HG02943 (cell line): Measurements from ENCODE around the gene GLRX.
"Not testable (repeated sequence)": the region's sequence is repeated elsewhere in the genome, so short reads cannot be mapped to it uniquely, and the experiment has no call there.

Experiments used
- ATAC-seq: cut with Tn5 transposase; IDR thresholded peaks from one replicate; pipeline ENCODE4 v1.9.1; 2021; ENCODE audit warnings: mild to moderate bottlenecking, low read depth, moderate library complexity; ENCODE audit not compliant: unreplicated experiment

GLRX gene, protein sequence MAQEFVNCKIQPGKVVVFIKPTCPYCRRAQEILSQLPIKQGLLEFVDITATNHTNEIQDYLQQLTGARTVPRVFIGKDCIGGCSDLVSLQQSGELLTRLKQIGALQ

DNA sequence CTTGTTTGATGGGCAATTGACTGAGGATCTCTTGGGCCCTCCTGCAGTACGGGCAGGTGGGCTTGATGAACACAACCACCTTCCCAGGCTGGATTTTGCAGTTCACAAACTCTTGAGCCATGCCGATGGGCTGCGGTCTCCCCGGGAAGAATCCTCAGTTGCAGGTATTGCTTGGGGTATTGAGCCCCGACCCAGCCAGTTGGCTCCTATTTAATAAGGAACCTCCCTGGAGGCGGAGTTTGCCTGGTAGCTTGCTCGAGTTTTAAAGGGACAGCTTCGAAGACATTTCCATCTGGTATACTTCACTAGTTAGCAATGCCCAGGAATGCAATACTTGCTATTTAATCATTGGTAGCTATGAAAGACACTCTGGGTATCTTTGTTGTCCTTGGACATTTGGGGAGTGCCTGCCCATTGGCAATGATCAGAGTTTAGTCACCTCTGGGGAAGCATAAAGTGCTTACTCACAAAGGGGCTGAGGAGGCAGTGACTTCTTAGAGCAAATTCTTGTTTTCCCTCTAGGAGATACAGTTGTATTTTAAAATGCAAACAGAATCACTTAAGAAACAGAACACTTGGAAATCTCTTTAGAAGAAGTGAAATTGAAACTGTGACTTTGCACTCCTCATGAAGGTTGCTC is at the start of gene GLRX:
TSS of gene GLRX (minus strand) at position 185 of the 640 bp plus-strand sequence. CDS start at position 121, 64 bp downstream.
- peak; percentile 40 for ATAC-seq

DNA sequence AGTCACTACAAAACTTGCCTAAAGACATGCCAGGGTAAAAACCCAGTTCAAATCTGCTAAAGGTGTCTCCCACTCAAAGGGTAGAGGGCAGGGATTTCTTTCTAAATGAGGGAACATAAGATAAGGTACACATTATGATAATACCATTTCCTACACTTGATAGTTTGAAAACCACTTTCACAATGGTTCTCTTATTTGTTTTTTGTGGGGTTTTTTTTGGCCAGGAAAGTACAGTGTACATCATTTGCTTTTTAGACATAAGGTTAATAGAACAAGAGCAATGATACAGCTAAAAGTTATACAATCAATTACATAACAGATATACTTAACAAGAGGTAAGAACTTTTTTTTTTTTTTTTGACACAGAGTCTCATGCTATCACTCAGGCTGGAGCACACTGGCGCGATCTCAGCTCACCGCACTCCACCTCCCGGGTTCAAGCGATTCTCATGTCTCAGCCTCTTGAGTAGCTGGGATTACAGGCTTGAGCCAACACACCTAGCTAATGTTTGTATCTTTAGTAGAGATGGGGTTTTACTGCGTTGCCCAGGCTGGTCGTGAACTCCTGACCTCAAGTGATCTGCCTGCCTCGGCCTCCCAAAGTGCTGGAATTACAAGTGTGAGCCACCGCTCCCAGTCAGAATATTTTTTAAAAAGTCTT is 48.8 kb upstream of the GLRX start:
- ATAC-seq: no peak

DNA sequence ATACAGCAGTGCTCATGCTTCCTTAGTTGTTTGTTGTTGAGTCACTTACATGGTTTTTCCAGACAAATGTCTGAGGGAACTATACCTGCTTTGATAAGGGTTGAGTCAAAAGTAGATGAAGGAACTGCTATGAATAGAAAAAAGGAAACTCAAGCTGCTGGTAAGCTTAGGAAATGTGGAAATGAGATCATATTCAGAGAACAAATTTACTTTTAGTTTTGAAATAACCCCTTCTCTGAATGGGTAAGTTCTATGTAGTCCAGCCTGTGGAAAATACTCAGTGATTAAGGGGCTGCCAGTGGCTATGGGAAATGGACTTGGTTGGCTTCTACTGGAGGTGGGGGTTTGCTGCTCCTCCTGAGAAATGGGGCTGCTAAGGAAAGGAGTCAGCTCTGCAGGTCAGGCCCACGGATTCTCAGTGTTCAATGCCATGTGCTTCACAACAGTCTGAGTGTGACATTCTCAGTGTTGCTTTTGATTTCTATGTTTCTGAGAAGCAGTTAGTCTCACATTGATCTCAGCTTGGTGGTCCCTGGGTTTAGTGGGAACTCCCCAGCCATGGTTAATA is 47.7 kb upstream of the GLRX start:
- peak; percentile 48 for ATAC-seq

DNA sequence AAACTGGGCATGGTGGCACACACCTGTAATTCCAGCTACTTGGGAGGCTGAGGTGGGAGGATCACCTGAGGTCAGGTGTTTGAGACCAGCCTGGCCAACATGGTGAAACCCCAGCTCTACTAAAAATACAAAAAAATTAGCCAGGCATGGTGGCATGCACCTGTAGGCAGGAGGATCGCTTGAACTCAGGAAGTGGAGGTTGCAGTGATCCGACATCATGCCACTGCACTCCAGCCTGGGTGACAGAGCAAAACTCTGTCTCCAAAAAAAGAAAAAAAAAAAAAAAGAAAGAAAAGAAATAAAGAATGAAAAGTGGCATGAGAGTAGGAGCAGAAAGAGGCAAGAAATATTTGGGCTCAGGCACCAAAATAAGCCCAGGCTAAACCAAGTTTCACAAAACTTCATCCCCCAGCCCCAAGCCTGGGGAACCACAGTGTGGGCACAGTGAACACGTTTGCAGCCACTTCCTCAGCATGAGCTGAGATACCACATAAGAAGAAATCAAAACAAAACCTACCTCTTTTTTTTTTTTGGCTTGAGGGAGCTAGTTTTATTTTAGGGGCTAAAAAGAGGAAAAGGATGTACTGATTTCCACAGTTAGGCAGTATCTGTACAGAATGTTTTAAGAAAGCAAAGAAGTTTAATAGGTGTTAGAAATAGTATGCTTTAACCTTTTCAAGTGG is 46.8 kb upstream of the GLRX start:
- ATAC-seq: not testable (repeated sequence)

DNA sequence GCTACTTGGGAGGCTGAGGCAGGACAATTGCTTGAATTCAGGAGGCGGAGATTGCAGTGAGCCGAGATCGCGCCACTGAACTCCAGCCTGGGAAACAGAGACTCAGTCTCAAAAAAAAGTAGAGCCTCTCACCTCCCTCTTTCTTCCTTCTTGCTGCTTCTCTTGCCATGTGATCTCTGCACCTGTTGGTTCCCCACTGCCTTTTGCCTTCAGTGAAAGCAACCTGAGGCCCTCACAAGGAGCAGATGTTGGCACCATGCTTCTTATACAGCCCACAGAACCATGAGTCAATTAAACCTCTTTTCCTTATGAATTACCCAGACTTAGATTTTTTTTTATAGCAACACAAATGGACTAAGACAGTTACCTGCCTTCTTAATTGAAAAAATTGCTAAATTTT is 45.6 kb upstream of the GLRX start:
- no peak for ATAC-seq

DNA sequence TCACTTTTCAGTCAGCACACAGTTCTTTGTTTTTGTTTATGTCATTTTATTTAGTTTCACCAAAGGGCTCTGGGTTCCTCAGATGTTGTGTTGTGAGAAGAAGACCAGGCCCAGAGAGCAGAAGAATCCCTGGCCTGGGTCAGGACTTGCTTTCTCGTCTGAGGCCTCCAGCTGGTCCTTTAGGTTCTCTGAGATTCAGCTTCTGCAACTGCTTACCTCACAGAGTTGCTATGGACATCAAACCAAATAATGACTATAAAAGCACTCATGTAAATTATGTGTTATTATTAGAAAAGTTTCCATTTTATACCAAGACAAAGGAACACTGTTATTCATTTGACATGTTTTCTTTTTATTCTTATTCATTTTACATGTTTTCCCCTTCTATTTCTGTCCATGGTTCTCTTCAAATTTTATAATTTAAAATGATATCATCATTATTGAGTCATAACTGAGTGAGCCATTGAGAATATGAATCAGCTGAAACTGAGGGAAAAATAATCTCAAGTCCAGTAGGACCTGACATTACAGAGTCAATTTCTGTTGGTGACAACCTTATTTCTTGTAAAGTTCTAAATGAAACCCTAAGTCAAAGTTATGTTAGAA is 44.0 kb upstream of the GLRX start:
- ATAC-seq: no peak

DNA sequence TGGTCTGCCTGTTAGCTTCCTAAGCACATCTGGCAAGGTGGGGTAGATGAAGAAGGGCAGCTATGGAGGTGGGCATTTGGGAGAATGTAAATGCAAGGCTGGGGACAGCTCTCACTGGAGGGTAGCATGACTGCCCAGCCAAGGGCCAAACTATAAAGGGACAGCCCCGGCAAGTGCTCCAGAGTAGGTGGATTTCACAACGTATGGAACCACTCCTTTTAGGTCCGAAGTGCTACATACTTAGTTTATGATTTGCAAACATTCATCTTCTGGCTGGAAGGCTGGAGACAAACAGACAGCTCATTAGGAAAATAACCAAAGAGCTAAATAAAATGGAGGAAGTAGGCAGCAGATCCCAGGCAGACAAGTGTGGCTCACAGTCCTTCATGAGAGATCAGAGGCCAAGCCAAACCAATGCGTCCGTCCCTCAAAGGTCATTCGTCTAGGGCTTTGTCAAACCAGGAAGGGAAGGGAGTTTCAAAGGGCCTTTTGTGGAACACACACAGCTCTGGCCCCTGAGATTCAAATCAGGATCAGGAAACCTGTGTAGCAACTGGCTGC is 42.5 kb upstream of the GLRX start:
- no peak for ATAC-seq

DNA sequence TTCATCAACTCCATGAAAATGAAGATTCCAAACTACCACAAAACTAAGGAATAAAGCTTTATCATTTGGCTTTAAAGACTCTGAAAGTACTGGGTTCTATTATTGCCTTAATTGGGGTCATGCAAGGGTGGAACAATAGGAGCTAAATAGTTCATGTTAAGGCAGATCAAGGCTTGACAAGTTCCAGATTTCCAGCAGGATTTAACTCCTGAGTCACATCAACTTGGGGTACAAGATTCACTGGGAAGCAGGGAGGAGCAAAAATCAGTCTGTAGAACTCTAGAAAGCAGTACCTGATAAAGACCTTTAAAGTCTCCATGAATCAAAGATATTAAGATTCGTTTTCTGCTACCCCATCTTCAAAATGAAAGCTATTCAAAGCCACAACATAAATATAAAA is 41.9 kb upstream of the GLRX start:
- ATAC-seq: no peak

DNA sequence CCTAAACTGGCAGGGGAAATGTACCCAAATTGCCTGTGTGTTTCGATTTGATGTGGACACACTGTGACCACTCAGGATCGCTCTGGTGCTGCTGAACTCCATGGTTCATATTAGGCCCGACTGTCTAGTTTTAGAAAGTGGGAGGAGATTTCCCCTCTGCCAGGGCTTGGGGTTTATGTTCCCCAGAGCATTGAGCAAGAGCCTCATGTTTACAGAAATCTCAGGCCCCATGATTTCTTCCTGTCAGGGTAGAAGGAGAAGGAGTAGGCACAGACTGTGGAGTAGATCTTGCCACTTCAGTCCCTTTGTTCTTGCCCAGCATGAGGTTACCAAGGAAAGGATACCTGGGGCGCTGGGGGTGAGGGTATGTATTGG is 40.8 kb upstream of the GLRX start:
- ATAC-seq: no peak

DNA sequence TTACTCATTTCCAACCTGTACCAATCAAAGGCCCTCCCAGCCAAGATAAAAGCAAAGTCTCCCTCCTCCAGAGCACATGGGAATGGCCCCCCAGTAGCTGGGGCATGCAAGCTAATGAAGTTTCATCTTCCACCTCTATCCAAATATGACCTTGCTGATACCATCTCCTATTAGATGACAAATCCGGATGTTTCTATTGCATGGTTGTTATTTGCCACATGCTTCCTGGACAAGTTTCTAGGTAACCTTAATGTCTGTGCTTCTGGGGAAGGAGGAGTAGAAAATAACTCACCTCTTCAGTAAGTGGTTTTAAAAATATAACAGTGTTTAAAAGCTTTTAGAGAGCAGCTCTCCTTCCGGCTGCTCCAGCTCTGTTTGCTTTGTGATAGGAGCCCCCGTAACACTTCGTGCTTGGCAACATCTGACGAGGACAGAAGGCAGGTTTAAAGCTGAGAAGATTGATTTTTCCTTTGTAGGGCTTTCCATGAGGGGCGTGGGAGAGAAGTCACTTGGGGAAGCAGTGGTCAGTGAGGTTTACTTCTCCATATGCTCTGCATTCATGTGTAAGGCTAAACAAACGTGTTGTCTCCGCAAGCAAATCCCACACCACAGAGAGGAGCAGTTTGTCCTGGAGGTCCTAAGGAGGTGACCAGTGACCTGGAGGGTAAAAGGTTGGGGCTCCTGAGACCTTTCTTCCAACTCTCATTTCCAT is 40.3 kb upstream of the GLRX start:
- ATAC-seq: no peak

DNA sequence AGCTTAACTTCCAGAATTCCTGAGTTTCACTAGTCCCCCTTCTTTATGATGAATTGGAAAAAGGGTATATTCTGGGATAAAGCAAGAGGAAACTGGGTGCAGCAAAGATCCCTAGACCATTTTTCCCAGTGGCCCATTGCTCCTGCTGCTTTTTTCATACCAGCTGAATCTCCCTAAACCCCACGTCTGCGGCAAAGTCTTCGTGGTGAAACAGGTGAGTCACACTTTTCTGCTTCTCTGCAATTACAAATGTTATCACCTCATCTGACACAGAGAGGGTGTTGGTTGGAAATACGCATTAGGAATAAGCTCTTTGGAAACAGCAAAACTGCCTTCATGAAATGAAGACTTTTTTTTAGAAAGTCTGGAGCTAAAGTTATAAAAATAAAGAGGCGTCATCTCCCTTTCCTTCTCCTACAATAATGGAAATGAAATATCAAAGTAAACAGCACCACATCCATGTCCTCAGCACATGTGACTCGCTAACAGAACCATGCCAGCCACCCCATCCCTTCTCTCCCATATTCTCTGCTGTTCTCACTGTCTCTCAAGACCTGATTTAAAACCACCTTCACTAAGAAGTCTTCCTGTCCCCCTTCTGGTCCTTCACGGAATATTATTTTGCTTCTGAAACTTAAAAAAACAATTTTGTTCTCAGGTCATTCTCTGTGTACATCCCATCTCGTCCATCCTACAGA is 39.5 kb upstream of the GLRX start:
- no peak for ATAC-seq

DNA sequence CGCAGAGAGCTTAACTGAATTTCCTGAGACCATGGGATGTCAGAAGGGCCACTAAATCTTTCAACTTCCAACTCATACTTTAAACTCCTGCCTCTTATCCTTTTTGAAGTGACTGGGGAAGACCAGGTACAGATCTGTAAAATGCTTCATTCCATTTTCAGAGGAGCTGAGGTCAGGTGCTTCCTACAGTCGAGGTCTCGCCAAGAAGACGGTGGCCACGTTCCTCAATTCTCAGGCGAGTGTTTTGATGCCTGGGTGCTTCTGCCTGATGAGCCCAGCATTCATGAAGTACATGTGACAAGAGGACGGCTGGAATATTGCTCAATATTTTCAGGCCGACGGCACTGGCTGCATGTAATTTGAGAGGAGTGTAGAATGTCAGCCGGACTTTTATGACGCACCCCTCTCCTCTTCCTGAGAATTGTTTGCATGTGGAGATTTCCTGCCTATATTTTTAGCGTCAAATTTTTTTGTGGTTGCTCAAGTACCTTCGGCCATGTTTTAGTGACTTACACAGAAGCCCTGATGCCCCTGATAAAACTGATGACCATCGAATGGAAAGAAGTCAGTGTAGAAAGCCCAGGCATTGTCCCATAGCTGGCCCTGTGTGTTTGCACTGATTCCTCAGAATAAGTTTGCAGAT is 38.8 kb upstream of the GLRX start:
- no peak for ATAC-seq

DNA sequence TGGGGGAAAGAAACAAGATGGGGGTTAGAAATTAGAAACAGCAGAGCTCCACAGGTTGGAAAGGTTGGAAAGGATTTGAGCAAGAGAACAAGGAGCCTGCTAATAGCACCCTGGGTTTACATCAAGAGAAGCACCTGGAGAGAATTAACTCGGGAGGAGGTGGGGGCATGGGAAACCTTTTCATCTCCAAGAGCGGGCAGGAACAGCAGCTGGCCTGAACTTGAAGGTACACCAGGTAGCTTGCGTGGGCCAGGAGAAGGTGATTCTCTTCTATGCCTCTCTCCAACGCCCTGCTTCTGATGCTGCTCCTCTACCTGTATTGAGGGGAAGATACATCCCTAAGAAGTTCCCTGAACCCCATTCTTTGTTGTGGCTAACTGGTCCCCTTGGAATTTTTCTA is 37.1 kb upstream of the GLRX start:
- ATAC-seq: no peak

DNA sequence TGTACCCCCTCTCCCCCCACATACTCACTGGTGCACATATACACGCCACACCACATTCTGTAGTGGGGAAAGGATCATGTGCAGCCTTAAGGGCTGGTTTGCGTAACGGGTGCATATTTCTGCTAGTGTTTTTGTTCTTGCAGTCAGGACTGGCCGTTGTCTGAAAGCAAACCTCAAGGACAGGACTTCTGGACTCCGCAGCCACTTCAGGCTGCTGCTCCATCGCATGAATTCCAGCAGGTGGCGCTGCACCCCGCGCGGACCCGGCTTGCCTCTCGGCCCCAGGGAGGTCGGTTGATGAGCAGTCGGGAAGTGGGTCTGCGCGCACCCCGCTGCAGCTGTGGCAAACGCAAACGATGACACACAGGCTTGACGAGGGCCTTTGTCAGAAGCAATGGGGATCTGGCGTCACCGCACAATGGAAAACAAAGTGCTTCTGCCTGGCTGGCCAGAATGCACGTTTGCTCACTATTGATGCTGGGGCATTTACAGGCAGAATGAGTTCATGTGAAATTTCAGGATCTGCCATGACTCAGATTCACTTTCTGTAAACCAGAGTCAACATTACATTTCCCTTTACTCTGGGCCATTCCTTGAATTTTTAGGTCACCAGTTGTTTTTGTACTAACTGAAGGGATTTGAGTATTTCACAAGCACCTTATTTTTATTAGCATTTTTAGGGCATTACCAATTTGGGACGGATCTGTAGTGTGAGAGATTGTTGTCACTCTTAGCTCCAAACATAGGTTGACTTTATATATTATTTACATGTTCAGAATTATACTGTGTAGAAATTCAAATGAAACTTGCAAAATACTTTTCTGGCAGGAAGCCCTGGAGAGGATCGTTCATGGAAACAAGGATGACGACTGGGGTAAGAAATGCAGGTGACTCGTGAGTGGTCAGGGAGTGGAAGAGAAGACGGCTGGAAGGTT is 36.4 kb upstream of the GLRX start:
- ATAC-seq: peak; percentile 80

DNA sequence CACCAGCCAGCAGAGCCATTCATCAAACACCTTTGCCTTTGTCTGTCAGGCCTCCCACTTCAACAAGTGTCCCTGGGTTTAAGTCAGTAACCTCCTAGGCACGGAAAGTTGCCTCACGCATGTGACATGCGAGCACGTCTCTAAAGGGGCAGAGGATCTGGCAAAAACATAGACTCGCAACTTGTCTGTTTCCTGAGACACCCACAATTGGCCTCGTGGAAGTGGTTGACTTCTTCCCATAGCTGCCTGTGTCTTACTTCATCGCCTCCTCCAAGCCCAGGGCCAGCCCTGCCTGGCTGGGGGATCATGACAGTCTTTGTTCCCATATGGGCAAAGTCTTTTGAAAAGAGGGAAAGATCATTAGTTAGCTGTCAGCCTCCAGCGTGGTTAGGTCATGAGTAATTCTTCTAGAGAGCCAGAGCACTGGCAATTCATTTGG is 35.5 kb upstream of the GLRX start:
- no peak for ATAC-seq

DNA sequence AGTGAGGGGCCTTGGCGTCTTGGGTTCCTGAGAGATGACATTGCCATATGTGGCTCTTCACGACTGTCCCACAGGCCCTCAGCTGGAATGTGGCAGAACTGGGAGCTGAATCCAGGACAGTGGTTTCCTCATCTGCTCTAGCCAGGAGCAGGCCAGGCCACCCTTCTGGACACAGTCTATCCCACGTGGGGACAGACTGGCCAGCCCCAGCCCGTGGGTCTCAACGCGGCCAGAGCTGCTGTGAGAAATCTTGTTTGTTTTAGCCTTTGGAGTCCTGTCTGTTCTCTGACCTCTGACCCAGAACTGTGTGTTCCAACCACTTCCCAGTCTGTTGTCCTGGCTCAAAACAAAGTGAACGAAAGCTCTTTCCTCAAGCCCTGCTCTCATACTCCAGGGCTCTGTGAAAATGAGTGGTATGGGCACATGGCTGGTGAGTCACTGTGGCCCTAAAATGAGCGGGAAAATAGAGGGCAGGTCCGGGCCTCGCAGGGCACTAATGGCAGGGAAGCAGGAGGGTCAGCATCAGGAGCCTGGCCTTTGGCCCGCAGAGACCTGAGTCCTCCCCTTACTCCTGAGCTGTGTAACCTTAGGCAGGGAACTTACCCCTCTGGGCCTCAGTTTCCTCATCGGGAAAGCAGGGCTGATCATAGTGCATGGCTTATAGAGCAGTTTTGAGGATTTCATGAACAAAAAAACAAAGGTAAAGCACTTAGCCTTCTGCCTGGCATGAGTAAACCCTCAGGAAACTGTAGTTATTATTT is 34.8 kb upstream of the GLRX start:
- ATAC-seq: no peak

DNA sequence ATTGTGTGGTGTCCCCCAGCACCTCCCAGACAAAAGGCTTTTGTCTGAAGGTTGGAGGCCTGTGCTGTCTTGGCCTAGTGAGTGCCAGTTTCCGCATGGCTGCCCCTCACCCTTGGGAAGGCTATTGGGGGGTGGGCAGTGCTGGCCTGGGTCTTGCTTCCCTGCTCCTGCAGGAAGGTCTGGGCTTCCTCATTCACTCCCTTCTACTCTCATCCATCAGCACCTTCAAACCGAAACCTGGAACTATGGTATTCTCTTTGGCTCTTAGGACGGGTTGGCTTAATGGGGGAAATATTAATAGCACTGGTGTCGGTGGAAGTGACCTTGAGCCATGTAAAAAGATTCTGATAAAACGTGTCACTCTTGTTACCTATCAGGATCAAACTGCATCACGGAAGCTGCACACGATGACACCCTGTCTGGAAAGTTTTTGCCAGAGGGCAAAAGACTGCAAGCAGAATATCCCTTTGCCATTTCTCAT is 34.0 kb upstream of the GLRX start:
- no peak for ATAC-seq
